ENCODE data around the gene LRFN3.
"Not testable (repeated sequence)": the region's sequence is repeated elsewhere in the genome, so short reads cannot be mapped to it uniquely, and the experiment has no call there.

Gene LRFN3

DNA sequence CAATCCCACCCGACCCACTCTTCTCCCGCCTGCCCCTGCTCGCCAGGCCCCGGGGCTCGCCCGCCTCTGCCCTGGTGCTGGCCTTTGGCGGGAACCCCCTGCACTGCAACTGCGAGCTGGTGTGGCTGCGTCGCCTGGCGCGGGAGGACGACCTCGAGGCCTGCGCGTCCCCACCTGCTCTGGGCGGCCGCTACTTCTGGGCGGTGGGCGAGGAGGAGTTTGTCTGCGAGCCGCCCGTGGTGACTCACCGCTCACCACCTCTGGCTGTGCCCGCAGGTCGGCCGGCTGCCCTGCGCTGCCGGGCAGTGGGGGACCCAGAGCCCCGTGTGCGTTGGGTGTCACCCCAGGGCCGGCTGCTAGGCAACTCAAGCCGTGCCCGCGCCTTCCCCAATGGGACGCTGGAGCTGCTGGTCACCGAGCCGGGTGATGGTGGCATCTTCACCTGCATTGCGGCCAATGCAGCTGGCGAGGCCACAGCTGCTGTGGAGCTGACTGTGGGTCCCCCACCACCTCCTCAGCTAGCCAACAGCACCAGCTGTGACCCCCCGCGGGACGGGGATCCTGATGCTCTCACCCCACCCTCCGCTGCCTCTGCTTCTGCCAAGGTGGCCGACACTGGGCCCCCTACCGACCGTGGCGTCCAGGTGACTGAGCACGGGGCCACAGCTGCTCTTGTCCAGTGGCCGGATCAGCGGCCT lies 4.1 kb downstream of the LRFN3 start:
- no peak for DNase-seq

DNA sequence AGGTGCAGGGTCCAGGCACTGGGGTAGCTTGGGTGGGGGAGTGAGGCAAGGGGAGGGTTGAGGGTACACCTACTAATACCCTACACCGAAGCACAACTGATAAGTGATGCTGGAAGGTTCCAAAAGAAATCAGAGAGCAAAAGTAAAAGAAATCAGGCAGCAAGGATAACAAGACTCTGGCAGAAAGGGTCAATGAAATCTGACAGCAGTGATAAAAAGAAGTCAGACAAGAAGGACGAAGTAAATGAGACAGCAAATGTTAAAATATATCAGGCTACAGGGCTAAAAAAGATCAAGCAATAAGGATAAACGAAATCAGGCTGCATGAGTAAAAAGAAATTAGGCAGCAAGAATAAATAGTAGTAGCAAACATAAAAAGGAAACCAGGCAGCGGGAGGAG lies 4.7 kb downstream of the LRFN3 start:
- no peak for DNase-seq

DNA sequence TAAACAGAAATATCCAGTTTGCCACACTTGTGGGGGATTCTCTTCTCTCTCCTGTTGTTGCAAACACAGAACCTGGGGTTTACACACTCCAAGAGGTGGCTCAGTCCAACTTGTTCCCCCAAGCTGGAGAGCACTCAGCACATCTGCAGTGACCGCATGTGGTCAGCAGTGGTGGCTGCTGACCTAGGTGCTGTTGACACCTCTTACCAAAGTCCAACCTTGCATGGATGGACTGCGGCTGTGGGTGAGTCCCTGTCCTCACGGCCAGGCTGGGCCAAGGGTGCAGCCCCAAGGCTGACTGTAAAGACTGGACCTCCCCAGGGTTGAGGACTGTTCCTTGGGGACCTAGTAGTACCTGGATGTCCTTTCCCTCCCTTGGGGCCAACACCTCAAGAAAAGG lies 6.1 kb downstream of the LRFN3 start:
- DNase-seq = no peak

DNA sequence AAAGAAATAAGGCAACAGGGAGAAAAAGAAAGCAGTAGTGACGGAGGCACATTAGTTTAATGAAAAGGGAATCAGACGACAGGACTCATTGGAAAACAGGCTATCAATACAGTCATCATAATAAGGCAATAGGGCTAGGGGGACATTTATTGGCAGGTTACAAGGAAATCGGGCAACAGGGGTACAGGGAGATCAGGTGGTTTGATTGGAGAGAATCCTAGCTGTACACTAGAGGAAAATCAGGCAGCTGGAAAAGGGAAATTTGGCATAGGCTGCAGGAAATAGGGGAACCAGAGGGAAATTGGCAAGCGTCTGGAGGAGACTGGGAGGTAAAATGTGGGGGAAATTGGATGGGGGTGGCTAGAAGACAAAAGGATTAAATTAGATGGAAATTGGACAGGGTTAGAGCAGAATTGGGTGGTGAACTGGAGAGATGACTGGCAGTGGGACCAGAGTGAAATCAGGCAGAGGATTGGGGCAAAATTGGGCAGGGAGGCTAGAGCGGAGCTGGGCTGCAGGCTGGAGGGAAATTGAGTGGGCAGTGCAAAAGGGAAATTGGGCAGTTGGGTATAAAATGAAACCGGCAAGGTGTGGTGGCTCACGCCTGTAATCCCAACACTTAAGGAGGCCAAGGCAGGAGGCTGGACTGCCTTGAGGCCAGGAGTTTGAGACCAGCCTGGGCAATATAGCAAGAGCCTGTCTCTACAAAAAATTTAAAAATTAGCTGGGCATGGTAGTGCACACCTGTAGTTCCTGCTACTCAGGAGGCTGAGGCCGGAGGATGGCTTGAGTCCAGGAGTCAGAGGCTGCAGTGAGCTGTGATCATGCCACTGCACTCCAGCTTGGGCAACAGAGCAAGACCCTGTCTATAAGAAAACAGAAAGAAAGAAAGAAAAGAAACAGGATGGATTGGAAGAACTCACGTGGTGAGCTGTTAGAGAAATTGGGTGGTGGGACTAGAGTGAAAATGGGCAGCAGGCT lies 7.4 kb downstream of the LRFN3 start:
- no peak for DNase-seq

DNA sequence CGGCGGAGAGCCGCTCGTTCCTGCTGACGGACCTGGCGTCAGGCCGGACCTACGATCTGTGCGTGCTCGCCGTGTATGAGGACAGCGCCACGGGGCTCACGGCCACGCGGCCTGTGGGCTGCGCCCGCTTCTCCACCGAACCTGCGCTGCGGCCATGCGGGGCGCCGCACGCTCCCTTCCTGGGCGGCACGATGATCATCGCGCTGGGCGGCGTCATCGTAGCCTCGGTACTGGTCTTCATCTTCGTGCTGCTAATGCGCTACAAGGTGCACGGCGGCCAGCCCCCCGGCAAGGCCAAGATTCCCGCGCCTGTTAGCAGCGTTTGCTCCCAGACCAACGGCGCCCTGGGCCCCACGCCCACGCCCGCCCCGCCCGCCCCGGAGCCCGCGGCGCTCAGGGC lies 8.4 kb downstream of the LRFN3 start:
- DNase-seq = no peak

DNA sequence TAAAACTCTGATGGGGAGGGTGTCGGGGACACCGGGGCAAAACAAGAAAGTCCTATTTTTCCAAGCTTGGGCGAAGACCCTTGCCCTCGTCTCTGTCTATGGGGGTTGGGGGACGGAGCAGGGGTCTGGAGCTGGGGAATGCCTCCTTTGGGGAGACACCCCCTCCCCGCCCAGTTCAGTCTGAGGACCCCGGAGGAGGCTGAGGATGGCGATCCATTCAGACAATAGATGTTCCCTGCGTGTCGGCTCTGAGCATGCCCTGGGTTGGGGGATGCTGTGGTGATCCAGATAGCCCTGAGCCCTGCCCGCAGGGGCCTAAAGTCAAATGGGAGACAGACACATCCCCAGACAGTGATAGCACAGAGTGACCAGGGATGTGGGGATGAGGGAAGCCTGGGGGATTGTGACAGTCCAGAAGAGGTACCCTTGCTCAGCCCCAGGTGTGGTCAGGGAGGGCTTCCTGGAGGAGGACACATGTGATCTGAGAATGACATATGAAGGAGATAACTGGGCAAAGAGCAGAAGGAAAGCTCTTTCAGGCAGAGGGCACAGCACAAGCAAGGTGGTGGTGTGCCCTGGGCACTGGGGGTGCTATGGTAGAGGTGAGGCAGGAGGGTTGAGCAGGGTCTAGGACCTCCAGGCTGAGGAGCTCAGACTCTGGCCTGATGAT lies 9.1 kb downstream of the LRFN3 start:
- no peak for DNase-seq

DNA sequence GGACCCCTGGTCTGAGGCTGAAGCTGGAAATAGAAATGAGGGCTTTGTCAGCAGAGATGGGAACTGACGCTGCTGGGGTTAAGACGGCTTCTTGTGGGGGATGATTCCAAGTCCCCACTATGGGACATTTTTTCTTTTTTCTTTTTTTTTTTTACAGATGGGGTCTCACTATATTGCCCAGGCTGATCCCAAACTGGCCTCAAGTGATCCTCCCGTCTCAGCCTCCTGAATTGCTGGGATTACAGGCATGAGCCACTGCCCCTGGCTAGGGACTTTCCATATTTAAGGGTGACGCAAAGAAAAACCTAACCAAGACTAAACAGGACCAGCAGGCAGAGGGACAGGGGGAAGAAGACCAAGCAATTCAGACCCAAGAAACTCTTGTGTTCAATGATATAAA lies 10.0 kb downstream of the LRFN3 start:
- DNase-seq = no peak

DNA sequence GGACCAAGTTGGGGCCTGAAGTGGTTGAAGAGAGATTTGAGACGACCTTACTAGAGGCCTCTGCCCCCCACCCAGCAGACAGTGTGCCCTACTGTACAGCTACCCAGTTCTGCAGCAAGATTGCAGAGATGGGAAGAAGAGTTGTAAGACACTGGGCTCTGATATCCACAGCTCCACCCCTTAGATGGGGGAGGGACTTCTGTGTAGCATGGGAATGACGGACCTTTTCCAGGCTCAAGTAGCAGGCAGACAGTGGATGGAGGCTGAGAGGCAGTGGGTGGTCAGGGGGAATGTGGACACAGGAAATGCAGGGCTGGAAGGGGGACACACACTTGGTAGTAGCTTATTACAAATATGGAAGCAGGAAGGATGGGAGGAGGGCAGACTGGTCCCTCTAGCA lies 13.0 kb downstream of the LRFN3 start:
- DNase-seq = no peak

DNA sequence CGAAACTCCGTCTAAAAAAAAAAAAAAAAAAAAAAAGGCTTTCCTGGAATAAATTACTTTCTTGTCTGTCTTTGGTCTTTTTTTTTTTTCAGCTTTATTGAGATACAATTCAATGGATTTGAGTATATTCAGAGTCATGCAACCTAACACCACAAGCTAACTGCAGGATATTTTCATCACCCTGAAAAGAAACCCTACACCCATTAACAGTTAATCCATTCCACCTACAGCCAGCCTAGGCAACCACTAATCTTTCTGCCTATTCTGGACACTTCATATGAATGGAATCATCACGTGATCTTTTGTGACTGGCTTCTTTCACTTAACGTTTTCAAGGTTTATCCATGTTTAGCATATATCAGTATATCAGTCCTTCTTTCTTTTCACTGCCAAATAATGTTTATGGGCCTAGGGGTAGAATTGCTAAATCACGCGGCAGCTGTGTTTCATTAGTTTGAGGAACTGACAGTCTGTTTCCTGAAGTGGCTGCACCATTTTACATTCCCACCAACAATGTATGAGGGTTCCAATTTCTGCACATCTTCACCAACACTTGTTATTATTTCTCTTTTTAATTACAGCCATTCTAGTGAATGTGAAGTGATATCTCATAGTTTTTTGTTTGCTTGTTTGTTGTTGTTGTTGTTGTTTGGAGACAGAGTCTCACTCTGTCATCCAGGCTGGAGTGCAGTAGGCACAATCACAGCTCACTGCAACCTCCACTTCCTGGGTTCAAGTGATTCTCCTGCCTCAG lies 19.9 kb downstream of the LRFN3 start:
- no peak for DNase-seq

DNA sequence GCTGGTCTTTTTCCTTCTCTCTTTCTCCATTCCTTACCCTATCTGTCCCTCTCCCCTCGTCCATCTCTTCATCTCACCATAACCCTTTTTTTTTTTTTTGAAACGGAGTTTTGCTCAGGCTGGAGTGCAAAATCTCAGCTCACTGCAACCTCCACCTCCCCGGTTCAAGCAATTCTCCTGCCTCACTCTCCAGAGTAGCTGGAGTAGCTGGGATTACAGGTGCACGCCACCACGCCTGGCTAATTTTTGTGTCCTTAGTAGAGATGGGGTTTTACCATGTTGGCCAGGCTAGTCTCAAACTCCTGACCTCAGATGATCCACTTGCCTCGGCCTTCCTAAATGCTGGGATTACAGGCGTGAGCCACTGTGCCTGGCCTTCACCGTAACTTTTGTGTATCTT lies 21.2 kb downstream of the LRFN3 start:
- not testable (repeated sequence) for DNase-seq

DNA sequence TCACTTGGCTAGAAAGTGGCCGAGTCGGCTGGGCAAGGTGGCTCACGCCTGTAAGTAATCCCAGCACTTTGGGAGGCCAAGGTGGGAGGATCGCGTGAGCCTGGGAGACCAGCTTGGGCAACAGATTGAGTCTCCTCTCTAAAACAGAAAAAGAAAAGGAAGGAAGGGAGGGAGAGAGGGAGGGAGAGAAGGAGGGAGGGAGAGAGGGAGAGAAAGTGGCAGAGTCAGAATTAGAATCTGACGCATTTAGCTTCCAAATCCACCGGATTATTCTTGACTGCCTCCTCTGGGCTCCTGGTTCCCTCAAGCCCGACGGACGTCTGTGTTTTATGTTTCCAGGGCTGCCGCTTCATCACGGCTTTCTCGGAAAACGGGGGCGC lies 22.5 kb downstream of the LRFN3 start:
- no peak for DNase-seq

DNA sequence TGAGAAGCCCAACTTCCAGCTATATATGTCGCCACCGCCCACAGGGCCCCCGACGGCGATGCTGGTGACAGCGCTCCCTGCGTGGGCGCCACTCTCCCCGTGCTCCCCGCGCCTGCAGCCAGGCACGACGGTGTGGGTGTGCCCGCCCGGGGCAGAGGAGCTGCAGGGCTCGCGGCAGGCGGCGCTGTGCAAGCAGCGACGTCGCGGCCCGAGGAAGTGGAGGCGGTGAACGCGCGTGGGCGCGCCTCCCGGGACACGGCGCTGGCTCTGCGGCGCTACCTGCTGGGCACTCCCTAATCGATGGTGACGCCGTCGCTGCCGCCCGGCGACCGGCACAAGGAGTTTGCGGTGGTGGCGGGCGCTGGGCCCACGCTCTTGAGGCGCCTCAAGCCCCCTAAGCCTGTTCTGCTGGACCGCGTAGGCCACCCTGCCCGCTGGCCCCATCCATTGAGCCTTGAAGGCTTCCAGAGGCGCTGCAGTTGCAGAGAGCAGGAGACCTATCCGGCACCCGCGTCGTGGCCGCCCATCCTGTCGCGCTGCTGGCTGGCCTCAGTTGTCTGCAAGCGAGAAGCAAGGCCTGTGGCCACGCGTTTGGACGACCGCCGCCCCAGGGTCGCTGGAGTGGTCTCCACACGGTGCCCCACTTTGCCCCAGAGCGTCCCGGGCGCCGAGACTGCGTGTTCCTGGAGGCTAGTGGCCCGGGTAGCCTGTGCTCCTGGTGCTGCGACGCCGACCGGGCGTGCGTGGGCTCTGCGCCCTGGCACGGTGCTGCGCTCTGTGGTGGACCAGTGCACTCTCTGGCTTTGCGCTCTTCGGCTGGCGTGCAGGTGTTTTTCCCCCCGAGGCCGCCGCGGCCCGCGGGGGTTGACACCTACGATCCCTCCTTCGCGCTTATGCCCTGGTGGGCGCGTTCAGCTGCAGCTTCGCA lies 23.1 kb downstream of the LRFN3 start:
- peak; percentile 5 for DNase-seq

DNA sequence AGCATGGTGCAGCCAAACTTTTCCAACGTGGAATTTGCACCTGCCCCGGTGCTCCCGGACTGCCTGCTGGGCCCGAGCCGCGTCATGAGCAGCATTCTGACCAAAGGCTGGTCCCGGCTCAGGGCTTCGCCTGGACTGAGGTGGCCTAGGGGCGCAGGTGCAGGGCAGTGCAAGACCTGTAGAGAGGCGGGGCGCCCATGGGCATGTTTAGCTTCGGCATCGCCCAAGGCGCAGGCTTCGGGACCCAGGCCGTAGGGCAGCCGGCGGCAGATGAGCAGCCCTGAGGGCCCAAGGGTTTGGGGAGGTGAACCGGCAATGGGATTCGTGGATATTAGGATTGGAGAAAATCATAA lies 23.8 kb downstream of the LRFN3 start:
- DNase-seq = no peak

DNA sequence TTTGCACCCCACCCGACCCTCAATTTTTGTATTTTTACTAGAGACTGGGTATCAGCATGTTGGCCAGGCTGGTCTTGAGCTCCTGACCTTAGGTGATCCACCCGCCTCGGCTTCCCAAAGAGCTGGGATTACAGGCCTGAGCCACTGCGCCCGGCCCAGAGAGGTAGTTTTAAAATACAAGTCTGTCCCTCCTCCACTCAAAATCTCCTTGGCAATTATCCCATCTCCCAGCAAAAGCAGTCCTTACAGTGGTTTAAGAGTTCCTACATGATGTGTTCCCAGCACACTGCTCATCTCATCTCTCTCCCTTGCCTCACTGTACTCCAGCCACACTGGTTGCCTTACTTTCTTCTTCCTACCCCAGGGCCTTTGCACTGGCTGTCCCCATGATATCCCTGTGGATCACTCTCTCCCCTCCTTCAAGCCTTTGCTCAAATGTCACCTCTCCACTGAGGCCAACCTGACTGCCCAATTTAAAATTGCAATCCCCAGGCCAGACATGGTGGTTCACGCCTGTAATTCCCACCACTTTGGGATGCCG lies 24.3 kb downstream of the LRFN3 start:
- DNase-seq = no peak

DNA sequence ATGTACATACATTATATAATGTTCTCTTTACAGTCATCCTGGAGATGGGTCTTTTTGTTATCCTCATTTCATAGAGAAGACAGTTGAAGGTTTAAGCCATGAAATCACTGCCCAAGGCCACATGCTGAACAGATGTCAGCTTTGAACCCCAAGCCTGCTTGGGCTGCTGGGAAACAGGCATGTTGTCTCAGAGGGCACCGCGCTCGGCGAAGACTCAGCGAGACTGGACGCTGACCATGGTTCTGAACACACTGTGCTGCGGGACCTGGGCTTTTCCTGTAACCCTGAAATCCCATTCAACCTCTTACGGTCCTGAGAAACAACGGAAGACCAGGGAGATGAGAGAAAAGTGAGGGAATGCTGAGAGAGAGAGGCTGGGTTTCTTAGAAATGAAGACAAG lies 27.3 kb downstream of the LRFN3 start:
- no peak for DNase-seq

DNA sequence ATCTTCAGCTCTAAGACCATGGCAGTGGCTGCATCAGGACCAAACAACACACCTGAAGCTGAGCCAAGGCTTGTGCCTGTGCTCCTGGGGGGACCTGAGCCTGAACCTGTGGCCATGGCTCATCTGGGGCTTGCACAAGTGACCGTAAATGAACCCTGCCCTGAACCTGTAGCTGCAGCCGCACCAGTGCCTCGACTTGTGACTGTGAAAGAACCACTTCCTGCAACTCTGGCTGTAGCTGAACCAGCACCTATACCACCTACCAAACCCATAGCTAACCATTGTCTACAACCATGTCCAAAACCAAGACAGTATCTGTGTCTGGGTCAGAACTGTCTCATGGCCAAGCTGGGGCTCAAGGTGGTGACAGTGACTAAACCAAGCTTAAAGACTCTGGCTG lies 30.6 kb downstream of the LRFN3 start:
- DNase-seq = no peak

DNA sequence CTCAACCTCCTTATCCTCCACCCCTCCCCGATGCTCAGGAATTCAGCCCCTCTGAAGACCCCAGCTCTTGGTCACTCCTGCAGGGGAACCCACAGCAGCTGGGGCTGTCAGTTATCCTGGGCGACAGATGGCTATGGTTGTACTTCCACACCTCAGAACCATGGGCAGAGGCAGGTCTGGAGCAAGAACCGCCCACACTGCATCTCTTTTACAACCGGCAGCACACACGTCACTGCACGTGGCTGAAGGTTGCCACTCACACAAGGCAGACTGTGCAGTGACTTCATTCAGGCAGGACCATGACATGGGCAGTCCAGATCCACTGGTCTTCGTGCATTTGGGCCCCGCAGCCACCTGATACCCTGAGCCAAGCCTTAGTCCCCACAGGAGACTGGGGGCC lies 37.3 kb downstream of the LRFN3 start:
- no peak for DNase-seq

DNA sequence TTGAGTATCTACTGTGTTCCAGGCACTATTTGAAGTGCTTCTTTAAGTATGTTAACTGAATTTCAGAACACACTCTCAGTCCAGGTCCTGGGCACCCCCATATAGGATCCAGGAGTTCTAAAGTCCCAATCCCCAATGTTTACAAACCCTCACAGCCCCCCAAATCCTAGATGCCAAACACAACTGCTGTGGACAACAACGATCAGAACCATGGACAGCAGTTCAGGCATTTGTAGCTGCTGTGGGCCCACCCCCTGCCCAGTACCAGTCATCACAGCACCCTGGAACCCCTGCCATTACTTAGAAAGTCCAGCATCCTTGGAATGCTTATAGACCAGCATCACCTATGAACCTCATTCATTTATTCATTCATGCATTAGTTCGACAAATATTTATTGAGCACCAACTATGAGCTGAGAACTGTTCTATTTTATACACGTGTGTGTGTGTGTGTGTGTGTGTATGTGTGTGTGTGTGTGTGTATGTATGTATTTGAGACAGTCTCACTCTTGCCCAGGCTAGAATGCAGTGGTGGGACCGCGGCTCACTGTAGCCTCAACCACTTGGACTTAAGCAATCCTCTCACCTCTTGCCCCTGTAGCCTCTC lies 39.5 kb downstream of the LRFN3 start:
- DNase-seq = no peak

DNA sequence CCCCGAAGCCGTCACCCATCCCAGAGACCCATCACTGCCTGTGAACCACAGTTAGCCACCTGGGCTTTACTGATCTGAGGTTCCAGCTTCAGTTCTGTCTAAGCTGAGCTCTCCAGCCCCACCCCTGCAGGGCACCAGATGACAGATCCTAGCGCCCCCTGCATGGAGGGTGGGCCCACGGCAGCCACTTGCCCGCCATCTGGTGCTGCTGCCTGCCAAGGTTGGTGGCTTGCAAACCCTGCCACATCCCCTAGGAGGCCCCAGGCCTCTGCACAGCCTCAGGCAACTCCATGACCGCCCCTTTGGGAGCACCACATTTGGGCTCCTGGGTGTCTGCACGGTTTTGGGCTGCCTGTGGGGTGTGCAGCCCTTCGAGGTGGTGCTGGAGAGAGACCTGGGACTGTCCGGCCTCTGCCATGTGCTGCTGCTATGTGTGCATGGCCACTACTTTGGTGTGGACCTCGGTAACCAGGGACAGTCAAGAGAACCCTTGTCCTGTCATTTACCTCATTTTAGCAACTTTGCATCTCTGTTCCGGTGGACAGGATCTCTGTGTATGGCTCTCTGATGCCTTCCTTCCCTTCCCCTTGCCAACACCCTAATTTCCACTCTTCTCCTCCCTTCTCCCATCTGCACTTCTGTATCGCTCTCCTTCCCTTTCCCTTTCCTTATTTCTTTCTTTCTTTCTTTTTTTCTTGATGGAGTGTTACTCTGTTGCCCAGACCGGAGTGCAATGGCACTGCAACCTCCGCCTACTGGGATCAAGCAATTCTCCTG lies 41.5 kb downstream of the LRFN3 start:
- DNase-seq = peak; percentile 18

DNA sequence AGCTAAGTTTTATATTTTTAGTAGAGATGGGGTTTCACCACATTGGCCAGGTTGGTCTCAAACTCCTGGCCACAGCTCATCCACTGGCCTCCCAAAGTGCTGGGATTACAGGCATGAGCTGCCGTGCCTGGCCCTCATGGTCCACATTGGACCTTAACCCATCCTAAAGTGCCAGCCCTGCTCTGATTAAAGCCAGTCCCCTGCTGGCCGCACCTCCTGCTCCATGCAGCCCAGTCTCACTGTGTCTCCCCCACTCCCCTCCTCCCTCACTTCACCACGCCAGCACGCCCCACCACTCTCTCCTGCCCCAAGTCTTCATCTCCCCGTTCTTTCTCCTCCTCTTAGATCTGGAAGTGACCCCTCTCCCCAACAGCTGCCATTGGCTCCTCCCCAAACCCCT lies 42.1 kb downstream of the LRFN3 start:
- DNase-seq = no peak

Measured in COR-L47 (cell line).